Fibroblast of peridontal ligament (primary cell): ENCODE measurements around the gene SMIM7.
"Not testable (repeated sequence)": the region's sequence is repeated elsewhere in the genome, so short reads cannot be mapped to it uniquely, and the experiment has no call there.

Experiments
- DNase-seq: peaks from one replicate; pipeline ENCODE4 v3.0.0-alpha.2; 2010; ENCODE audit errors: extremely low read depth

SMIM7 gene

GRCh38 chr19:16654627-16655026 lies 5.3 kb downstream of the SMIM7 start:
- no peak for DNase-seq

- no peak for DNase-seq
Observed at GRCh38 chr19:16654140-16654539, 5.8 kb downstream of the SMIM7 start.

GRCh38 chr19:16652854-16653253 lies 7.1 kb downstream of the SMIM7 start:
- no peak for DNase-seq

- not testable (repeated sequence) for DNase-seq
Observed at GRCh38 chr19:16651421-16652188, 8.3 kb downstream of the SMIM7 start.

GRCh38 chr19:16650821-16651220 lies 9.1 kb downstream of the SMIM7 start:
- DNase-seq, result no peak

GRCh38 chr19:16649734-16650133 lies 10.2 kb downstream of the SMIM7 start:
- DNase-seq, result peak; percentile 56

GRCh38 chr19:16645140-16645539 lies 14.8 kb downstream of the SMIM7 start:
- DNase-seq, result no peak

GRCh38 chr19:16641695-16642094 lies 18.2 kb downstream of the SMIM7 start:
- no peak for DNase-seq

GRCh38 chr19:16640951-16641350 lies 19.0 kb downstream of the SMIM7 start:
- DNase-seq, result no peak

- DNase-seq, result no peak
Observed at GRCh38 chr19:16638666-16639065, 21.3 kb downstream of the SMIM7 start.

GRCh38 chr19:16637535-16637934 lies 22.4 kb downstream of the SMIM7 start:
- peak; percentile 47 for DNase-seq

- no peak for DNase-seq
Observed at GRCh38 chr19:16631465-16631864, 28.5 kb downstream of the SMIM7 start.

- DNase-seq, result peak; percentile 66
Observed at GRCh38 chr19:16628984-16629691, 30.8 kb downstream of the SMIM7 start.

GRCh38 chr19:16628183-16628983 lies 31.6 kb downstream of the SMIM7 start, which contains the start of gene MED26:
Gene MED26, minus strand, starts transcription at chr19:16628204. Its CDS starts 261 bp downstream, at chr19:16627943.
- peak; percentile 86 for DNase-seq

- no peak for DNase-seq
Observed at GRCh38 chr19:16627928-16628182, 32.1 kb downstream of the SMIM7 start.

GRCh38 chr19:16627193-16627927 lies 32.6 kb downstream of the SMIM7 start:
- no peak for DNase-seq

GRCh38 chr19:16626796-16627192 lies 33.1 kb downstream of the SMIM7 start:
- DNase-seq, result no peak

- no peak for DNase-seq
Observed at GRCh38 chr19:16625163-16625958, 34.6 kb downstream of the SMIM7 start.

- DNase-seq, result no peak
Observed at GRCh38 chr19:16624236-16624635, 35.7 kb downstream of the SMIM7 start.

GRCh38 chr19:16623576-16623975 lies 36.4 kb downstream of the SMIM7 start:
- no peak for DNase-seq

- no peak for DNase-seq
Observed at GRCh38 chr19:16623066-16623465, 36.9 kb downstream of the SMIM7 start.
